M059J (cell line): ENCODE data around the gene EP400. TPM values are rescaled to one million over a fixed set of nuclear protein-coding genes. Genes with fewer than 3 reads are reported as not detected.
"Not testable (repeated sequence)": the region's sequence is repeated elsewhere in the genome, so short reads cannot be mapped to it uniquely, and the experiment has no call there.

Source experiments
- DNase-seq: peaks from one replicate; pipeline ENCODE4 v3.0.0-alpha.2; 2012; ENCODE audit warnings: low read depth
- total RNA-seq: library from RNA; depleted of rRNA; stranded (reverse); fragments of >200 nt; shearing (Covaris generic); gene quantifications from 2 replicates; pipeline ENCODE4 v1.2.3, GENCODE V29; 2014

EP400 gene
- total RNA-seq, 1 experiment from 2014 or later = 8.0 TPM

GRCh38 chr12:132045751-132046150, 96.0 kb downstream of the EP400 start:
- DNase-seq = no peak

- peak; percentile 29 for DNase-seq
Measured at GRCh38 chr12:132046561-132046960, 96.8 kb downstream of the EP400 start.

- DNase-seq = not testable (repeated sequence)
Measured at GRCh38 chr12:132047630-132048029, 97.9 kb downstream of the EP400 start.

GRCh38 chr12:132049442-132049841, 99.7 kb downstream of the EP400 start:
- DNase-seq = no peak

GRCh38 chr12:132049876-132050275, 100.1 kb downstream of the EP400 start:
- DNase-seq = no peak

- DNase-seq = peak; percentile 22
Measured at GRCh38 chr12:132051718-132052117, 102.0 kb downstream of the EP400 start.

GRCh38 chr12:132052196-132052932, 102.6 kb downstream of the EP400 start:
- no peak for DNase-seq

GRCh38 chr12:132053338-132054330, 103.9 kb downstream of the EP400 start:
- no peak for DNase-seq

- no peak for DNase-seq
Measured at GRCh38 chr12:132054983-132055382, 105.2 kb downstream of the EP400 start.

GRCh38 chr12:132055535-132056096, 105.9 kb downstream of the EP400 start:
- no peak for DNase-seq

GRCh38 chr12:132056320-132056719, 106.6 kb downstream of the EP400 start:
- no peak for DNase-seq

GRCh38 chr12:132056951-132057350, 107.2 kb downstream of the EP400 start:
- DNase-seq = no peak

GRCh38 chr12:132057691-132058090, 107.9 kb downstream of the EP400 start:
- DNase-seq = no peak

- DNase-seq = no peak
Measured at GRCh38 chr12:132061197-132061596, 111.5 kb downstream of the EP400 start.

GRCh38 chr12:132061641-132062430, 112.1 kb downstream of the EP400 start:
- DNase-seq = no peak

GRCh38 chr12:132062481-132062880, 112.7 kb downstream of the EP400 start:
- DNase-seq = no peak

- DNase-seq = no peak
Measured at GRCh38 chr12:132063491-132063890, 113.7 kb downstream of the EP400 start.

GRCh38 chr12:132064631-132065030, 114.9 kb downstream of the EP400 start:
- DNase-seq = no peak

- no peak for DNase-seq
Measured at GRCh38 chr12:132065203-132065602, 115.5 kb downstream of the EP400 start.

- no peak for DNase-seq
Measured at GRCh38 chr12:132065609-132066344, 116.0 kb downstream of the EP400 start.

GRCh38 chr12:132066345-132066685, 116.6 kb downstream of the EP400 start:
- no peak for DNase-seq
